EL (cell line): Measurements from ENCODE around the gene PNPT1.

Experiments
- DNase-seq: peaks from one replicate; pipeline ENCODE4 v3.0.0-alpha.2; 2016

PNPT1 gene

GRCh38 chr2:55595536-55595935 lies 98.1 kb downstream of the PNPT1 start:
- no peak for DNase-seq

GRCh38 chr2:55592130-55592529 lies 101.5 kb downstream of the PNPT1 start:
- no peak for DNase-seq

DNA sequence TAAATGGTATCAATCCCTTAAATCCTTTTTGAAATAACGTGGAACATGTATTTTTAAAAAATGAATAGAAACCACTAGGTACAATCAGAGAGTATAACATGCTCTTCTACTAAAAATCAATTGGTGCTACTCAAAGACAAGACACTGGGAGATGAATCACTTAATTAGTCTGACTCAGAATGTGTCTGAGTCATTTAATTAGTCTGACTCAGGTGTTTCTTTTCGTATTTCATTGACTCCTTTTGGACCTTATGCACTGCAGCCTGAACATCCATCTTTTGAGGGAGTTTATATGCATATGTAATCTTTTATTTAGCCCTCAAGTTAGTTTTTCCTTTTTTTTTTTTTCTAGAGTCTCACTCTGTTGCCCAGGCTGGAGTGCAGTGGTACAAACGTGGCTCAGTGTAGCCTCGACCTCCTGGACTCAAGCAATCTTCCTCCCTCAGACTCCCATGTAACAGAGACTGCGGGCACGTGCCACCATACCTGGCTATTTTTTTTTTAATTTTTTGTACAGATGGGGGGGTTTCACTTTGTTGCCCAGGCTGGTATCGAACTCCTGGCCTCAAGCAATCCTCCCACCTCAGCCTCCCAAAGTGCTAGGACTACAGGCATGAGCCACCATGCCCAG lies 102.7 kb downstream of the PNPT1 start:
- peak; percentile 80 for DNase-seq

- DNase-seq = peak; percentile 49
Measured at GRCh38 chr2:55585451-55586080, 108.1 kb downstream of the PNPT1 start.
